B cell (primary cell): Measurements from ENCODE around the gene PTGDR2. TPM values are rescaled to one million over a fixed set of nuclear protein-coding genes. Genes with fewer than 3 reads are reported as not detected.

Experiments used
- ATAC-seq: fragments of 200-7000 bp; cut with Tn5 transposase; one replicate; pipeline ENCODE4 v1.10.0; 2021; ENCODE audit warnings: low read depth, mild to moderate bottlenecking, moderate number of reproducible peaks, moderate library complexity
- CTCF ChIA-PET: fragments of 350-600 bp; sonication (Branson Sonifier 250); formaldehyde crosslinking; loops from one replicate; lab custom pipeline; 2021; ENCODE audit warnings: antibody characterized with exemption, inconsistent platforms; lab: Charles Lee
- POLR2A ChIA-PET: fragments of 350-600 bp; sonication (Branson Sonifier 250); formaldehyde crosslinking; loops from one replicate; lab custom pipeline; 2021; ENCODE audit warnings: antibody characterized with exemption; lab: Charles Lee
- DNase-seq: peaks from one replicate; pipeline ENCODE4 v3.0.0; 2013
- H2AFZ ChIP-seq: 2 replicates; pipeline ENCODE4 v1.6.1; 2012; ENCODE audit warnings: mild to moderate bottlenecking, low read depth, low read length; ENCODE audit not compliant: insufficient read depth, poor library complexity, severe bottlenecking
- H3K27ac ChIP-seq, 2 donors: 1 replicate in 1 of 2; 2 replicates in 1 of 2; pipeline ENCODE4 v1.5.1; 2012 to 2013; ENCODE audit warnings: low read length in 2 of 2, mild to moderate bottlenecking in 2 of 2, moderate library complexity in 1 of 2
- H3K27me3 ChIP-seq, 4 experiments: fragments of 200-600 bp in 1 of 4; sonication (generic) in 1 of 4; replicated peaks in 1 of 4; 1 replicate in 2 of 4; 2 replicates in 2 of 4; pipeline versions ENCODE4 v1.6.1 to v1.7.0; 2013 to 2016; ENCODE audit warnings: low read length in 3 of 4, mild to moderate bottlenecking in 2 of 4, mixed read lengths in 1 of 4, moderate library complexity in 1 of 4; ENCODE audit not compliant: insufficient read depth in 4 of 4, control insufficient read depth in 3 of 4; ENCODE audit errors: control extremely low read depth in 1 of 4
- H3K36me3 ChIP-seq, 2 experiments: replicated peaks in 1 of 2; 1 replicate in 1 of 2; 2 replicates in 1 of 2; pipeline versions ENCODE4 v1.6.1 to v1.7.1; 2013; ENCODE audit warnings: low read length in 1 of 2; ENCODE audit not compliant: insufficient read depth in 2 of 2, control insufficient read depth in 1 of 2; ENCODE audit errors: control extremely low read depth in 1 of 2, extremely low read depth in 1 of 2
- H3K4me1 ChIP-seq, 2 donors: fragments of 200-600 bp in 1 of 2; sonication (generic) in 1 of 2; 1 replicate in 1 of 2; 2 replicates in 1 of 2; pipeline versions ENCODE4 v1.5.1 to v1.6.1; 2013 to 2017; ENCODE audit warnings: low read length in 2 of 2; ENCODE audit not compliant: control insufficient read depth in 2 of 2, insufficient read depth in 2 of 2
- H3K4me2 ChIP-seq: replicated peaks from 2 replicates; pipeline ENCODE3; 2012; ENCODE audit warnings: mild to moderate bottlenecking, low read depth, low read length; ENCODE audit not compliant: poor library complexity, severe bottlenecking
- H3K4me3 ChIP-seq, 5 experiments: fragments of 200-600 bp in 1 of 5; sonication (generic) in 1 of 5; 1 replicate in 3 of 5; 2 replicates in 2 of 5; pipeline versions ENCODE4 v1.5.1 to v1.7.0; 2011 to 2016; ENCODE audit warnings: low read length in 4 of 5, mild to moderate bottlenecking in 4 of 5, low read depth in 2 of 5, control low read depth in 1 of 5, moderate library complexity in 1 of 5; ENCODE audit not compliant: insufficient read depth in 1 of 5; ENCODE audit errors: control extremely low read depth in 1 of 5, extremely low read depth in 1 of 5
- H3K79me2 ChIP-seq: fragments of 200-600 bp; sonication (generic); one replicate; pipeline ENCODE4 v1.6.0; 2016; ENCODE audit warnings: low read length; ENCODE audit not compliant: control insufficient read depth, insufficient read depth
- H3K9ac ChIP-seq: fragments of 200-600 bp; sonication (generic); 2 replicates; pipeline ENCODE4 v1.6.1; 2017; ENCODE audit warnings: mild to moderate bottlenecking, low read length, moderate library complexity
- H3K9me3 ChIP-seq, 3 donors: one replicate each; pipeline versions ENCODE4 v1.6.1 to v1.7.1; 2013; ENCODE audit warnings: low read length in 2 of 3; ENCODE audit not compliant: control insufficient read depth in 2 of 3, insufficient read depth in 1 of 3; ENCODE audit errors: control extremely low read depth in 1 of 3
- H4K20me1 ChIP-seq: 2 replicates; pipeline ENCODE4 v1.6.0; 2012; ENCODE audit warnings: mild to moderate bottlenecking, low read length; ENCODE audit not compliant: insufficient read depth, control insufficient read depth, poor library complexity, severe bottlenecking
- H3K27ac Mint-ChIP-seq: one replicate; pipeline ENCODE4 v1.8.0; 2021; ENCODE audit warnings: mixed read lengths
- H3K27me3 Mint-ChIP-seq: one replicate; pipeline ENCODE4 v1.8.0; 2021; ENCODE audit warnings: mixed read lengths
- H3K4me1 Mint-ChIP-seq: one replicate; pipeline ENCODE4 v1.8.0; 2021; ENCODE audit warnings: mixed read lengths
- H3K4me3 Mint-ChIP-seq: one replicate; pipeline ENCODE4 v1.8.0; 2021; ENCODE audit warnings: mixed read lengths
- H3K9me3 Mint-ChIP-seq: one replicate; pipeline ENCODE4 v1.8.0; 2022; ENCODE audit warnings: mixed read lengths; ENCODE audit not compliant: insufficient read depth
- EZH2 ChIP-seq: IDR thresholded peaks from 2 replicates; pipeline ENCODE4 v1.6.1; 2012; ENCODE audit warnings: borderline replicate concordance, low read depth, mild to moderate bottlenecking, moderate library complexity, low read length; ENCODE audit not compliant: insufficient read depth, poor library complexity, severe bottlenecking
- WGBS: methylation state at CpG from one replicate; pipeline ENCODE4 v1.1.5; 2013; ENCODE audit warnings: missing lambda C conversion rate; ENCODE audit not compliant: insufficient coverage; 5-methylcytosine and 5-hydroxymethylcytosine counted together
- intact Hi-C: fragments of 100-400 bp; cut with micrococcal nuclease; formaldehyde crosslinking; loops from one replicate; pipeline ENCODE4 v1.10.0; 2022
- polyA plus RNA-seq: library from polyadenylated mRNA; depleted of rRNA; stranded (reverse); fragments of >200 nt; gene quantifications from 2 replicates; pipeline ENCODE4 v1.2.3, GENCODE V29; 2012
- total RNA-seq, 2 donors: library from RNA; stranded (reverse); fragments of 120-200 nt in 1 of 2; gene quantifications; 1 replicate in 1 of 2; 2 replicates in 1 of 2; pipeline versions ENCODE4 v1.2.3 to v1.2.4, GENCODE V29; 2013 to 2022
- TF ChIP-seq, protein P1 (sequence below): fragments of 200-600 bp; IDR thresholded peaks from one replicate; pipeline ENCODE4 v1.8.0; 2022; ENCODE audit warnings: antibody characterized with exemption, mild to moderate bottlenecking

Gene PTGDR2
- total and polyA plus RNA-seq, 2 donors (not counting 1 experiment from before 2014, with no cell fraction given), result 0.03 TPM; not detected in 1

GRCh38 chr11:60821827-60822599 lies 33.7 kb downstream of the PTGDR2 start:
- no peak overlapping the region for H3K27ac Mint-ChIP-seq
- Histone ChIP-seq H3K27ac (no peak overlapping the region), H3K9ac (no peak overlapping the region), H3K9me3 (peaks cover 0 to 13% (median 4%) of the 10 kb centered on the region in 3 donors), H3K4me2 (no peak overlapping the region), H3K4me1 (no peaks in the 10 kb centered on the region), H3K4me3 (no peak overlapping the region), H2AFZ (no peak overlapping the region), H4K20me1 (no peaks in the 10 kb centered on the region), H3K36me3 (no peaks in the 10 kb centered on the region), H3K79me2 (no peaks in the 10 kb centered on the region), H3K27me3 (peaks cover 0 to 3% (median 0%) of the 10 kb centered on the region in 4 experiments)
- peak; percentile 28 for ATAC-seq
- ChIA-PET CTCF (interaction anchor here (1.5 to 1.9 kb wide), 3 partner anchors 9 to 47 kb away, joined by 3 to 7 read pairs (median 5); no protein-coding TSS in a partner anchor), POLR2A (no interaction called here)
- intact Hi-C loops, result no loop called here
- H3K4me3 Mint-ChIP-seq, result no peak overlapping the region
- DNase-seq, result no peak
- TF ChIP-seq EZH2, result no peak
- TF ChIP-seq, protein P1, sequence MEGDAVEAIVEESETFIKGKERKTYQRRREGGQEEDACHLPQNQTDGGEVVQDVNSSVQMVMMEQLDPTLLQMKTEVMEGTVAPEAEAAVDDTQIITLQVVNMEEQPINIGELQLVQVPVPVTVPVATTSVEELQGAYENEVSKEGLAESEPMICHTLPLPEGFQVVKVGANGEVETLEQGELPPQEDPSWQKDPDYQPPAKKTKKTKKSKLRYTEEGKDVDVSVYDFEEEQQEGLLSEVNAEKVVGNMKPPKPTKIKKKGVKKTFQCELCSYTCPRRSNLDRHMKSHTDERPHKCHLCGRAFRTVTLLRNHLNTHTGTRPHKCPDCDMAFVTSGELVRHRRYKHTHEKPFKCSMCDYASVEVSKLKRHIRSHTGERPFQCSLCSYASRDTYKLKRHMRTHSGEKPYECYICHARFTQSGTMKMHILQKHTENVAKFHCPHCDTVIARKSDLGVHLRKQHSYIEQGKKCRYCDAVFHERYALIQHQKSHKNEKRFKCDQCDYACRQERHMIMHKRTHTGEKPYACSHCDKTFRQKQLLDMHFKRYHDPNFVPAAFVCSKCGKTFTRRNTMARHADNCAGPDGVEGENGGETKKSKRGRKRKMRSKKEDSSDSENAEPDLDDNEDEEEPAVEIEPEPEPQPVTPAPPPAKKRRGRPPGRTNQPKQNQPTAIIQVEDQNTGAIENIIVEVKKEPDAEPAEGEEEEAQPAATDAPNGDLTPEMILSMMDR, result no peak
- no peaks in the 10 kb centered on the region for H3K4me1 Mint-ChIP-seq
- H3K27me3 Mint-ChIP-seq, result peaks cover 5% of the 10 kb centered on the region
- 27% methylated on average over 12 of the region's 15 CpGs for WGBS
- no peaks in the 10 kb centered on the region for H3K9me3 Mint-ChIP-seq

- 95% methylated on average over 4 of the region's 4 CpGs for WGBS
- CTCF ChIA-PET, result interaction anchor here (1.0 kb wide), 1 partner anchor 13 kb away, joined by 4 read pairs; no protein-coding TSS in a partner anchor
- no peak overlapping the region for H3K4me3 Mint-ChIP-seq
Observed at GRCh38 chr11:60818057-60818456, 37.7 kb downstream of the PTGDR2 start.

More at GRCh38 chr11:60818057-60818456, 37.7 kb downstream of the PTGDR2 start:
- H3K79me2 ChIP-seq, result no peaks in the 10 kb centered on the region
- peaks cover 0 to 20% (median 12%) of the 10 kb centered on the region in 3 donors for H3K9me3 ChIP-seq
- no peak overlapping the region for H3K27ac ChIP-seq
- intact Hi-C loops, result no loop called here
- ATAC-seq, result no peak
- Mint-ChIP-seq H3K27ac (no peak overlapping the region), H3K27me3 (peaks cover 5% of the 10 kb centered on the region), H3K4me1 (no peaks in the 10 kb centered on the region), H3K9me3 (peaks cover 6% of the 10 kb centered on the region)
- no peak overlapping the region for H3K4me2 ChIP-seq
- TF ChIP-seq, protein P1, result no peak
- TF ChIP-seq EZH2, result no peak
- no peak overlapping the region for H3K4me3 ChIP-seq
- H3K36me3 ChIP-seq, result no peaks in the 10 kb centered on the region
- no peak overlapping the region for H3K9ac ChIP-seq
- H3K4me1 ChIP-seq, result no peaks in the 10 kb centered on the region
- peaks cover 0 to 3% (median 0%) of the 10 kb centered on the region in 4 experiments for H3K27me3 ChIP-seq
- POLR2A ChIA-PET, result no interaction called here
- no peaks in the 10 kb centered on the region for H4K20me1 ChIP-seq
- DNase-seq, result no peak
- H2AFZ ChIP-seq, result no peak overlapping the region
